PC-9 (cell line): ENCODE results near the gene CCDC15. TPM values are rescaled to one million over a fixed set of nuclear protein-coding genes. Genes with fewer than 3 reads are reported as not detected.

Source experiments
- BruUV-seq: library from RNA; stranded (reverse); fragments of 400-500 nt; replicated peaks from 2 replicates; lab custom pipeline; 2021; lab: Mats Ljungman, UMichigan
- CTCF ChIA-PET: fragments of 300-600 bp; sonication (Branson Sonifier 250); formaldehyde crosslinking; loops from one replicate; lab custom pipeline; 2022; ENCODE audit warnings: antibody characterized with exemption; lab: Charles Lee
- POLR2A ChIA-PET: fragments of 300-600 bp; sonication (Branson Sonifier 250); formaldehyde crosslinking; loops from one replicate; lab custom pipeline; 2022; ENCODE audit warnings: antibody characterized with exemption; ENCODE audit not compliant: unreplicated experiment; lab: Charles Lee
- DNase-seq, 2 experiments: peaks; one replicate each; pipeline versions ENCODE4 v3.0.0 to v3.0.0-alpha.2; 2015 to 2022; ENCODE audit warnings: mixed read lengths in 1 of 2
- H2AFZ ChIP-seq: fragments of 200-600 bp; sonication (generic); 2 replicates; pipeline ENCODE4 v1.8.1; 2017; ENCODE audit warnings: antibody characterized with exemption
- H3F3A ChIP-seq: fragments of 200-600 bp; sonication (generic); 2 replicates; pipeline ENCODE4 v1.8.1; 2017; ENCODE audit warnings: antibody characterized with exemption, mild to moderate bottlenecking, low read depth; ENCODE audit not compliant: insufficient read depth
- H3K27ac ChIP-seq: fragments of 200-600 bp; sonication (generic); 2 replicates; pipeline ENCODE4 v1.6.1; 2016; ENCODE audit warnings: mixed run types
- H3K27me3 ChIP-seq: fragments of 200-600 bp; sonication (generic); 2 replicates; pipeline ENCODE4 v1.6.1; 2016; ENCODE audit warnings: low read depth, mixed run types; ENCODE audit not compliant: insufficient read depth
- H3K36me3 ChIP-seq: fragments of 200-600 bp; sonication (generic); 2 replicates; pipeline ENCODE4 v1.6.1; 2016; ENCODE audit warnings: low read depth, mixed run types
- H3K4me1 ChIP-seq: fragments of 200-600 bp; sonication (generic); replicated peaks from 2 replicates; pipeline ENCODE4 v1.6.1; 2016; ENCODE audit warnings: mixed run types; ENCODE audit not compliant: insufficient read depth
- H3K4me2 ChIP-seq: fragments of 200-600 bp; sonication (generic); 2 replicates; pipeline ENCODE4 v1.6.1; 2017; ENCODE audit warnings: mixed run types
- H3K4me3 ChIP-seq: fragments of 200-600 bp; sonication (generic); 2 replicates; pipeline ENCODE4 v1.6.1; 2016; ENCODE audit warnings: mixed run types
- H3K79me2 ChIP-seq: fragments of 200-600 bp; sonication (generic); 2 replicates; pipeline ENCODE4 v1.6.1; 2017; ENCODE audit warnings: low read depth, mixed run types
- H3K9me2 ChIP-seq: fragments of 200-600 bp; sonication (generic); 2 replicates; pipeline ENCODE4 v1.8.1; 2017; ENCODE audit warnings: mild to moderate bottlenecking; ENCODE audit not compliant: insufficient read depth
- H3K9me3 ChIP-seq: fragments of 200-600 bp; sonication (generic); 2 replicates; pipeline ENCODE4 v1.8.1; 2016; ENCODE audit warnings: low read depth; ENCODE audit not compliant: insufficient read depth
- H4K20me1 ChIP-seq: fragments of 200-600 bp; sonication (generic); 2 replicates; pipeline ENCODE4 v1.8.1; 2017; ENCODE audit not compliant: insufficient read depth
- EZH2 ChIP-seq: fragments of 200-600 bp; sonication (generic); IDR thresholded peaks from 2 replicates; pipeline ENCODE4 v1.8.0; 2017; ENCODE audit warnings: antibody characterized with exemption, low read depth
- intact Hi-C: fragments of 100-400 bp; cut with micrococcal nuclease; formaldehyde crosslinking; loops from one replicate; pipeline ENCODE4 v1.10.0; 2022; ENCODE audit not compliant: unreplicated experiment
- total RNA-seq: library from RNA; stranded (reverse); gene quantifications from 2 replicates; pipeline ENCODE4 v1.2.3, GENCODE V29; 2021
- TF ChIP-seq, protein P1 (sequence below): fragments of 200-600 bp; sonication (generic); conservative IDR thresholded peaks from 2 replicates; pipeline ENCODE4 v1.6.1; 2017; ENCODE audit warnings: mixed run types, antibody characterized with exemption, mild to moderate bottlenecking, moderate library complexity

Gene CCDC15
- total RNA-seq, 1 experiment from 2014 or later: 2.7 TPM

DNA sequence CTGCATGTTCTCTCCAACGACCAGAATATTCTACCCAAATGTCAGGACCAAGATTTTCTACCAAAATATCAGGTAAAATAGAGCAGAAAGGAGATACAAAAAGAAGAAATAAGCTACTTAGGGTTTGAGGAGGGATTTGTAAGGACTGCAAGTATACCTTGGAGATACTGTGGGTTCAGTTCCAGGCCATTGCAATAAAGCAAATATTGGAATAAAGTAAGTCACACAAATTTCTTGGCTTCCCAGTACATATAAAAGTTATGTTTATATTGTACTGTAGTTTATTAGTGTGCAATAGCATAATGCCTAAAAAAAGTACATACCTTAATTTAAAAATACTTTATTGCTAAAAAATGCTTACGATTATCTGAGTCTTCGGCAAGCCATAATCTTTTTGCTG is 34.1 kb downstream of the CCDC15 start:
- no peaks in the 10 kb centered on the region for H4K20me1 ChIP-seq
- H3K4me3 ChIP-seq: no peak overlapping the region
- no peaks in the 10 kb centered on the region for H3K27me3 ChIP-seq
- H3K79me2 ChIP-seq: no peaks in the 10 kb centered on the region
- H2AFZ ChIP-seq: no peak overlapping the region
- H3K9me3 ChIP-seq: no peaks in the 10 kb centered on the region
- no peak for TF ChIP-seq EZH2
- TF ChIP-seq, protein P1, sequence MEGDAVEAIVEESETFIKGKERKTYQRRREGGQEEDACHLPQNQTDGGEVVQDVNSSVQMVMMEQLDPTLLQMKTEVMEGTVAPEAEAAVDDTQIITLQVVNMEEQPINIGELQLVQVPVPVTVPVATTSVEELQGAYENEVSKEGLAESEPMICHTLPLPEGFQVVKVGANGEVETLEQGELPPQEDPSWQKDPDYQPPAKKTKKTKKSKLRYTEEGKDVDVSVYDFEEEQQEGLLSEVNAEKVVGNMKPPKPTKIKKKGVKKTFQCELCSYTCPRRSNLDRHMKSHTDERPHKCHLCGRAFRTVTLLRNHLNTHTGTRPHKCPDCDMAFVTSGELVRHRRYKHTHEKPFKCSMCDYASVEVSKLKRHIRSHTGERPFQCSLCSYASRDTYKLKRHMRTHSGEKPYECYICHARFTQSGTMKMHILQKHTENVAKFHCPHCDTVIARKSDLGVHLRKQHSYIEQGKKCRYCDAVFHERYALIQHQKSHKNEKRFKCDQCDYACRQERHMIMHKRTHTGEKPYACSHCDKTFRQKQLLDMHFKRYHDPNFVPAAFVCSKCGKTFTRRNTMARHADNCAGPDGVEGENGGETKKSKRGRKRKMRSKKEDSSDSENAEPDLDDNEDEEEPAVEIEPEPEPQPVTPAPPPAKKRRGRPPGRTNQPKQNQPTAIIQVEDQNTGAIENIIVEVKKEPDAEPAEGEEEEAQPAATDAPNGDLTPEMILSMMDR: no peak
- H3K9me2 ChIP-seq: no peaks in the 10 kb centered on the region
- POLR2A ChIA-PET: no interaction called here
- intact Hi-C loops: no loop called here
- H3K36me3 ChIP-seq: no peaks in the 10 kb centered on the region
- no TSS peak for BruUV-seq
- no peak overlapping the region for H3K4me2 ChIP-seq
- no peaks in the 10 kb centered on the region for H3F3A ChIP-seq
- no peaks in the 10 kb centered on the region for H3K4me1 ChIP-seq
- no peak overlapping the region for H3K27ac ChIP-seq
- CTCF ChIA-PET: no interaction called here
- DNase-seq: no peak

DNA sequence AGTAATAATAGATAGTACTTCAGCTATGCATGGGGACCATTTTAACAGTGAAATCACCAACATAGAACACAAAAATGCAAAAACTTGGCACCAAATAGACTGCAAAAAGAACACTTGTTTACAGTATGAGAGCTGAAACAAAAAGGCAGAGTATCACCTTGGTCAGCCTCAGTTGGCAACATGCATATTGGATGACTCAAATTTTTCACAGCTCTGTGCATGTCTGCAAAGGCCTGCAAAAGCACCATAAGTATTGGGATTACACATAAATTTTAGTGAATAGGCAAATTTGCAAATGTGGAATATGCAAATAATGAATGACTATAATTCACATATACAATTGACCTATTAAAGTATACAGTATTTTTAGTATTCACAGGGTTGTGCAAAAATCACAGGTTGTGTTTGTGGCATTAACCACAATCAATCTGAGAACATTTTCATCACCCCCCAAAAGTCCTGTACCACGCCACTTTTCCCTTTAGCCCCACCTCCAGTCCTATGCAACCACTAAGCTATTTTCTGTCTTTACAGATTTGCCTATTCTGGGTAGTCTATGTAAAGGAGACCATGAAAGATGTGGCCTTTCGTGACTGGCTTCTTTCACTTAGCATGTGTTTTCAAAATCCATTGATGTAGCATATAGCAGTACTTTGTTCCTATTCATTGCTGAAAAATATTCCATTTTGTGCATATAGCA is 47.2 kb downstream of the CCDC15 start:
- Histone ChIP-seq H4K20me1 (no peaks in the 10 kb centered on the region), H3K4me3 (no peak overlapping the region), H3K4me1 (peaks cover 6% of the 10 kb centered on the region; the same call in 1 of the 2 replicates), H3K27ac (no peak overlapping the region), H3K9me3 (no peaks in the 10 kb centered on the region), H3K4me2 (no peak overlapping the region), H3K36me3 (no peaks in the 10 kb centered on the region), H2AFZ (no peak overlapping the region), H3K79me2 (no peaks in the 10 kb centered on the region), H3F3A (no peaks in the 10 kb centered on the region), H3K27me3 (no peaks in the 10 kb centered on the region), H3K9me2 (0 out of 2 replicates have a peak, but pooled peaks cover 4% of the 10 kb centered on the region)
- intact Hi-C loops: no loop called here
- TF ChIP-seq, protein P1: no peak
- TF ChIP-seq EZH2: no peak
- DNase-seq: no peak
- ChIA-PET CTCF (no interaction called here), POLR2A (no interaction called here)
- no TSS peak for BruUV-seq

DNA sequence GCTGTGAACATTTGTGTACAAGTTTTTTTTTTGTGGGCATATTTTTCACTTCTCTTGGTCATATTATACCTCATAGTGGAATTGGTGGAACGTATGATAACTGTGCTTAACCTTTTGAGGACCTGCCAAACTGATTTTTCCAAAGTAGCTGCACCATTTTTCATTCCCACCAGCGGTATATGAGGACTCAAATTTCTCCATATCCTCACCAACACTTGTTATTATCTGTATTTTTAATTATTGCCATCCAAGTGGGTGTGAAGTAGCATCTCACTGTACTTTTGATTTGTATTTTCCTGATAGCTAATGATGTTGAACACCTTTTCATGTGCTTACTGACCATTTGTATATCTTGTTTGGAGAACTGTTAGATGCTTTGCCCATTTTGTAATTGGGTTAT is 47.8 kb downstream of the CCDC15 start:
- Histone ChIP-seq H3K4me2 (no peak overlapping the region), H3K79me2 (no peaks in the 10 kb centered on the region), H3K27ac (no peak overlapping the region), H3K4me3 (no peak overlapping the region), H4K20me1 (no peaks in the 10 kb centered on the region), H3F3A (no peaks in the 10 kb centered on the region), H3K9me2 (0 out of 2 replicates have a peak, but pooled peaks cover 4% of the 10 kb centered on the region), H3K4me1 (peaks cover 6% of the 10 kb centered on the region; the same call in 1 of the 2 replicates), H2AFZ (no peak overlapping the region), H3K27me3 (no peaks in the 10 kb centered on the region), H3K9me3 (no peaks in the 10 kb centered on the region), H3K36me3 (no peaks in the 10 kb centered on the region)
- no peak for TF ChIP-seq EZH2
- TF ChIP-seq, protein P1: no peak
- CTCF ChIA-PET: no interaction called here
- DNase-seq: no peak
- BruUV-seq: no TSS peak
- intact Hi-C loops: no loop called here
- POLR2A ChIA-PET: no interaction called here
